ENCODE data around the gene NOP14.

GRCh38 chr4:2943364-2944090, 19.7 kb downstream of the NOP14 start:
- TF ChIP-seq CTCF (IDR thresholded peaks at IDR 0.05) (no peak), EZH2 (IDR thresholded peaks at IDR 0.05; ENCODE audit: borderline replicate concordance, insufficient read depth, low read depth, low read length, poor library complexity, severe bottlenecking) (no peak)
